ENCODE results near the gene ZNF888.
"Not testable (repeated sequence)": the region's sequence is repeated elsewhere in the genome, so short reads cannot be mapped to it uniquely, and the experiment has no call there.

The ZNF888 gene

GRCh38 chr19:52868031-52868430 lies 55.2 kb downstream of the ZNF888 start:
- not testable (repeated sequence) for DNase-seq

- DNase-seq = peak; percentile 78
Observed at GRCh38 chr19:52857378-52858191, 65.6 kb downstream of the ZNF888 start, which contains the start of gene ZNF468. Gene ZNF468, minus strand, starts transcription at chr19:52857619. Its CDS starts 3,347 bp downstream, at chr19:52854272.

GRCh38 chr19:52856540-52857377 lies 66.5 kb downstream of the ZNF888 start:
- not testable (repeated sequence) for DNase-seq
